Spleen (tissue), 11 donors: ENCODE data around the gene SP8. TPM values are rescaled to one million over a fixed set of nuclear protein-coding genes. Genes with fewer than 3 reads are reported as not detected.

Experiments used
- DNase-seq: peaks from one replicate; pipeline ENCODE4 v3.0.0-alpha.2; 2020
- H3K27ac ChIP-seq, 8 donors: fragments of 200-600 bp; sonication (generic) in 7 of 8; 1 replicate in 4 of 8; 2 replicates in 4 of 8; pipeline versions ENCODE4 v1.5.0 to v1.8.0; 2016 to 2021; ENCODE audit warnings: inconsistent platforms in 4 of 8, mild to moderate bottlenecking in 4 of 8, moderate library complexity in 1 of 8
- H3K27me3 ChIP-seq, 7 donors: fragments of 200-600 bp; sonication (generic) in 6 of 7; replicated peaks in 1 of 7; 1 replicate in 4 of 7; 2 replicates in 3 of 7; pipeline versions ENCODE4 v1.5.0 to v1.8.0; 2016 to 2021; ENCODE audit warnings: inconsistent platforms in 3 of 7, mild to moderate bottlenecking in 1 of 7
- H3K36me3 ChIP-seq, 6 donors: fragments of 200-600 bp; sonication (generic) in 5 of 6; 1 replicate in 4 of 6; 2 replicates in 2 of 6; pipeline versions ENCODE4 v1.5.0 to v1.8.0; 2016 to 2021; ENCODE audit warnings: inconsistent platforms in 2 of 6
- H3K4me1 ChIP-seq, 6 donors: fragments of 200-600 bp; sonication (generic) in 5 of 6; 1 replicate in 3 of 6; 2 replicates in 3 of 6; pipeline versions ENCODE4 v1.5.0 to v1.8.0; 2016 to 2021; ENCODE audit warnings: inconsistent platforms in 3 of 6
- H3K4me3 ChIP-seq, 8 donors: fragments of 200-600 bp; sonication (generic) in 7 of 8; 1 replicate in 4 of 8; 2 replicates in 4 of 8; pipeline versions ENCODE4 v1.5.0 to v1.8.0; 2016 to 2021; ENCODE audit warnings: inconsistent platforms in 4 of 8, mild to moderate bottlenecking in 4 of 8, moderate library complexity in 2 of 8
- H3K9me3 ChIP-seq, 8 donors: fragments of 200-600 bp; sonication (generic) in 7 of 8; 1 replicate in 4 of 8; 2 replicates in 4 of 8; pipeline versions ENCODE4 v1.5.0 to v1.8.0; 2016 to 2021; ENCODE audit warnings: inconsistent platforms in 4 of 8
- CTCF ChIP-seq, 11 experiments: fragments of 200-600 bp in 7 of 11; fragments of 450-650 bp in 4 of 11; sonication (generic) in 4 of 11; IDR thresholded peaks in 8 of 11; conservative IDR thresholded peaks in 3 of 11; 1 replicate in 7 of 11; 2 replicates in 4 of 11; pipeline versions ENCODE4 v1.4.0 to v1.8.0; 2016 to 2021; ENCODE audit warnings: antibody characterized with exemption in 11 of 11, inconsistent platforms in 4 of 11, mild to moderate bottlenecking in 1 of 11
- POLR2A ChIP-seq, 3 donors: fragments of 450-650 bp; IDR thresholded peaks; one replicate each; pipeline ENCODE4 v1.5.1; 2017; ENCODE audit warnings: antibody characterized with exemption in 3 of 3, mild to moderate bottlenecking in 1 of 3
- POLR2AphosphoS5 ChIP-seq, 3 donors: sonication (generic); formaldehyde crosslinking; IDR thresholded peaks; one replicate each; pipeline ENCODE4 v1.5.1; 2017; ENCODE audit warnings: antibody characterized with exemption in 3 of 3
- WGBS, 5 donors: extraction: QIAGEN DNeasy Blood & Tissue Kit in 3 of 5; methylation state at CpG; one replicate each; pipeline versions ENCODE4 v1.1.5 to v1.1.7; 2013 to 2018; 5-methylcytosine and 5-hydroxymethylcytosine counted together
- intact Hi-C: fragments of 100-400 bp; cut with DNase I; formaldehyde crosslinking; loops from one replicate; pipeline ENCODE4 v1.15.0; 2023; ENCODE audit warnings: low total_unique reads
- polyA plus RNA-seq, 3 donors: library from polyadenylated mRNA; stranded (reverse); fragments of 200-250 nt; gene quantifications; one replicate each; pipeline ENCODE4 v1.2.1, GENCODE V29; 2013
- total RNA-seq, 7 donors: library from RNA; depleted of rRNA in 3 of 7; stranded (reverse); fragments of >200 nt in 3 of 7; fragmentation: NEBNext Ultra II Directional in 4 of 7; extraction: Animal tissue kit (Norgen Biotek cat#: 25700) in 4 of 7; gene quantifications; one replicate each; pipeline versions ENCODE4 v1.1.0 to v1.2.1, GENCODE V29; 2016 to 2021
- donor health status: healthy with polysubstance abuse.
- donor health status: DM: no; HTN: no; CAD: no; lungs with moderate emphysema.
- donor health status: DM: no; HTN: no; CAD: no.
- donor health status: Bipolar disorder and iron deficiency.
- donor health status: healthy.
- donor health status: DM: no; HTN: no; CAD: no.
- donor health status: DM: yes; HTN: yes; CAD: no.

Gene SP8
- total and polyA plus RNA-seq, 10 donors = not detected

GRCh38 chr7:20777377-20778062, 9.2 kb downstream of the SP8 start:
- no peaks in the 10 kb centered on the region for H3K36me3 ChIP-seq
- no peak for DNase-seq
- TF ChIP-seq POLR2A (IDR thresholded peaks at IDR 0.05) (no peak), CTCF (IDR thresholded peaks at IDR 0.05 in 8 of 11, conservative IDR thresholded peaks at IDR 0.05 in 3 of 11) (no peak), POLR2AphosphoS5 (IDR thresholded peaks at IDR 0.05) (no peak)
- no peak overlapping the region for H3K27ac ChIP-seq
- WGBS, 5 donors = 7 to 15% (median 7%) methylated on average over 22 to 30 of the region's 30 CpGs
- H3K27me3 ChIP-seq = peaks cover 5 to 100% (median 98%) of the 10 kb centered on the region in 7 donors
- H3K4me3 ChIP-seq = peak overlapping the region in 7 of 8 donors; percentile 8 to 56 (median 23)
- intact Hi-C loops = loop anchor here (5.0 kb wide), 2 partner anchors 475 to 730 kb away; no protein-coding TSS in a partner anchor
- peaks cover 0 to 3% (median 0%) of the 10 kb centered on the region in 8 donors for H3K9me3 ChIP-seq
- H3K4me1 ChIP-seq = peaks cover 3 to 17% (median 11%) of the 10 kb centered on the region in 6 donors

GRCh38 chr7:20776942-20777341, 9.7 kb downstream of the SP8 start:
- H3K4me3 ChIP-seq = no peak overlapping the region
- H3K27me3 ChIP-seq = peaks cover 5 to 100% (median 94%) of the 10 kb centered on the region in 7 donors
- H3K9me3 ChIP-seq = peaks cover 0 to 3% (median 0%) of the 10 kb centered on the region in 8 donors
- no peaks in the 10 kb centered on the region for H3K36me3 ChIP-seq
- 14 to 29% (median 20%) methylated on average over 7 to 10 of the region's 10 CpGs for WGBS, 5 donors
- peaks cover 3 to 17% (median 11%) of the 10 kb centered on the region in 6 donors for H3K4me1 ChIP-seq
- intact Hi-C loops = loop anchor here (5.0 kb wide), 2 partner anchors 475 to 730 kb away; no protein-coding TSS in a partner anchor
- H3K27ac ChIP-seq = no peak overlapping the region
- TF ChIP-seq CTCF (IDR thresholded peaks at IDR 0.05 in 8 of 11, conservative IDR thresholded peaks at IDR 0.05 in 3 of 11) (no peak), POLR2AphosphoS5 (IDR thresholded peaks at IDR 0.05) (no peak), POLR2A (IDR thresholded peaks at IDR 0.05) (no peak)
- no peak for DNase-seq

GRCh38 chr7:20776214-20776911, 10.3 kb downstream of the SP8 start:
- no peak for DNase-seq
- Histone ChIP-seq H3K27ac (no peak overlapping the region), H3K36me3 (no peaks in the 10 kb centered on the region), H3K27me3 (peaks cover 5 to 100% (median 92%) of the 10 kb centered on the region in 7 donors), H3K4me1 (peaks cover 3 to 17% (median 11%) of the 10 kb centered on the region in 6 donors), H3K4me3 (no peak overlapping the region), H3K9me3 (peaks cover 0 to 3% (median 0%) of the 10 kb centered on the region in 8 donors)
- TF ChIP-seq POLR2AphosphoS5 (IDR thresholded peaks at IDR 0.05) (no peak), POLR2A (IDR thresholded peaks at IDR 0.05) (no peak), CTCF (IDR thresholded peaks at IDR 0.05 in 8 of 11, conservative IDR thresholded peaks at IDR 0.05 in 3 of 11) (no peak)
- intact Hi-C loops = loop anchor here (5.0 kb wide), 2 partner anchors 476 to 731 kb away; no protein-coding TSS in a partner anchor
- WGBS, 5 donors = 9 to 13% (median 9%) methylated on average over 21 to 29 of the region's 29 CpGs

GRCh38 chr7:20754001-20754400, 32.7 kb downstream of the SP8 start:
- no peak overlapping the region for H3K4me3 ChIP-seq
- intact Hi-C loops = no loop called here
- H3K9me3 ChIP-seq = no peaks in the 10 kb centered on the region
- peaks cover 0 to 10% (median 0%) of the 10 kb centered on the region in 7 donors for H3K27me3 ChIP-seq
- no peaks in the 10 kb centered on the region for H3K36me3 ChIP-seq
- no peaks in the 10 kb centered on the region for H3K4me1 ChIP-seq
- WGBS, 5 donors = 86 to 97% (median 94%) methylated on average over 1 of the region's 1 CpG
- H3K27ac ChIP-seq = no peak overlapping the region
- DNase-seq = no peak
- no peak for TF ChIP-seq POLR2AphosphoS5 (IDR thresholded peaks at IDR 0.05)
- no peak for TF ChIP-seq POLR2A (IDR thresholded peaks at IDR 0.05)
- TF ChIP-seq CTCF (IDR thresholded peaks at IDR 0.05 in 8 of 11, conservative IDR thresholded peaks at IDR 0.05 in 3 of 11) = no peak
